HG02763 (cell line): ENCODE data around the gene PRPS1L1.

Experiments
- ATAC-seq: cut with Tn5 transposase; IDR thresholded peaks from one replicate; pipeline ENCODE4 v1.9.1; 2021; ENCODE audit warnings: mild to moderate bottlenecking, moderate library complexity; ENCODE audit not compliant: unreplicated experiment

PRPS1L1 gene

GRCh38 chr7:18027628-18028027 lies at the start of gene PRPS1L1:
TSS of gene PRPS1L1 (minus strand) at chr7:18027846.
- ATAC-seq, result no peak

GRCh38 chr7:18076461-18076860 lies 48.8 kb upstream of the PRPS1L1 start:
- ATAC-seq, result no peak

- no peak for ATAC-seq
Observed at GRCh38 chr7:18068745-18069144, 41.1 kb upstream of the PRPS1L1 start.

- ATAC-seq, result peak; percentile 56
Observed at GRCh38 chr7:18064242-18064838, 36.7 kb upstream of the PRPS1L1 start.

- no peak for ATAC-seq
Observed at GRCh38 chr7:18063149-18063901, 35.7 kb upstream of the PRPS1L1 start.

- no peak for ATAC-seq
Observed at GRCh38 chr7:18059171-18059570, 31.5 kb upstream of the PRPS1L1 start.

- no peak for ATAC-seq
Observed at GRCh38 chr7:18053941-18054340, 26.3 kb upstream of the PRPS1L1 start.

GRCh38 chr7:18053177-18053928 lies 25.7 kb upstream of the PRPS1L1 start:
- ATAC-seq, result no peak

- ATAC-seq, result no peak
Observed at GRCh38 chr7:18049262-18049661, 21.6 kb upstream of the PRPS1L1 start.

GRCh38 chr7:18046601-18047000 lies 19.0 kb upstream of the PRPS1L1 start:
- ATAC-seq, result no peak

- ATAC-seq, result no peak
Observed at GRCh38 chr7:18045171-18045570, 17.5 kb upstream of the PRPS1L1 start.

GRCh38 chr7:18041191-18041590 lies 13.5 kb upstream of the PRPS1L1 start:
- ATAC-seq, result no peak

GRCh38 chr7:18040196-18040595 lies 12.6 kb upstream of the PRPS1L1 start:
- no peak for ATAC-seq

- ATAC-seq, result no peak
Observed at GRCh38 chr7:18038382-18038781, 10.7 kb upstream of the PRPS1L1 start.

- ATAC-seq, result no peak
Observed at GRCh38 chr7:18037609-18038008, 10.0 kb upstream of the PRPS1L1 start.

- no peak for ATAC-seq
Observed at GRCh38 chr7:18036783-18037182, 9.1 kb upstream of the PRPS1L1 start.

GRCh38 chr7:18030758-18031157 lies 3.1 kb upstream of the PRPS1L1 start:
- no peak for ATAC-seq

- ATAC-seq, result no peak
Observed at GRCh38 chr7:18020138-18020715, 7.4 kb downstream of the PRPS1L1 start.

GRCh38 chr7:18019555-18019954 lies 8.1 kb downstream of the PRPS1L1 start:
- no peak for ATAC-seq

- ATAC-seq, result no peak
Observed at GRCh38 chr7:18018296-18019215, 9.1 kb downstream of the PRPS1L1 start.
